ENCODE measurements around the gene CABP7.

Gene CABP7

GRCh38 chr22:29702931-29703501 lies 16.8 kb upstream of the CABP7 start:
- Mint-ChIP-seq H3K4me1 (peaks cover 57% of the 10 kb centered on the region), H3K36me3 (ENCODE audit: low read depth) (peaks cover 3% of the 10 kb centered on the region), H3K9me3 (no peaks in the 10 kb centered on the region), H3K4me3 (no peak overlapping the region), H3K27ac (no peak overlapping the region), H3K27me3 (ENCODE audit: low read depth, poor library complexity) (peaks cover 88% of the 10 kb centered on the region)
- DNase-seq, result no peak
- TF ChIP-seq CTCF (IDR thresholded peaks at IDR 0.05), result no peak

- Mint-ChIP-seq H3K27ac (no peak overlapping the region), H3K9me3 (no peaks in the 10 kb centered on the region), H3K4me3 (no peak overlapping the region), H3K4me1 (peaks cover 51% of the 10 kb centered on the region), H3K36me3 (ENCODE audit: low read depth) (no peaks in the 10 kb centered on the region), H3K27me3 (ENCODE audit: low read depth, poor library complexity) (peaks cover 91% of the 10 kb centered on the region)
- TF ChIP-seq CTCF (IDR thresholded peaks at IDR 0.05), result no peak
- no peak for DNase-seq
These were observed 16.1 kb upstream of the CABP7 start for GRCh38 chr22:29703569-29704195.

- Mint-ChIP-seq H3K27ac (no peak overlapping the region), H3K27me3 (ENCODE audit: low read depth, poor library complexity) (peaks cover 96% of the 10 kb centered on the region), H3K9me3 (no peaks in the 10 kb centered on the region), H3K36me3 (ENCODE audit: low read depth) (no peaks in the 10 kb centered on the region), H3K4me3 (no peak overlapping the region), H3K4me1 (peaks cover 46% of the 10 kb centered on the region)
- no peak for TF ChIP-seq CTCF (IDR thresholded peaks at IDR 0.05)
- no peak for DNase-seq
These were observed 15.1 kb upstream of the CABP7 start for GRCh38 chr22:29704528-29705285.

GRCh38 chr22:29705651-29706050 lies 14.2 kb upstream of the CABP7 start:
- no peaks in the 10 kb centered on the region for H3K36me3 Mint-ChIP-seq (ENCODE audit: low read depth)
- no peaks in the 10 kb centered on the region for H3K9me3 Mint-ChIP-seq
- no peak overlapping the region for H3K27ac Mint-ChIP-seq
- no peak overlapping the region for H3K4me3 Mint-ChIP-seq
- peaks cover 38% of the 10 kb centered on the region for H3K4me1 Mint-ChIP-seq
- no peak for DNase-seq
- no peak for TF ChIP-seq CTCF (IDR thresholded peaks at IDR 0.05)
- peaks cover 96% of the 10 kb centered on the region for H3K27me3 Mint-ChIP-seq (ENCODE audit: low read depth, poor library complexity)

- Mint-ChIP-seq H3K36me3 (ENCODE audit: low read depth) (no peaks in the 10 kb centered on the region), H3K4me3 (no peak overlapping the region), H3K9me3 (no peaks in the 10 kb centered on the region), H3K4me1 (peaks cover 35% of the 10 kb centered on the region), H3K27ac (no peak overlapping the region), H3K27me3 (ENCODE audit: low read depth, poor library complexity) (peaks cover 93% of the 10 kb centered on the region)
- TF ChIP-seq CTCF (IDR thresholded peaks at IDR 0.05), result no peak
- peak; percentile 55 for DNase-seq
These were observed 13.3 kb upstream of the CABP7 start for GRCh38 chr22:29706486-29706885.
